BE2C (cell line): Measurements from ENCODE around the gene MGA.
A peak's percentile ranks its signal among the peaks of the same experiment; 100 is the strongest.

ENCODE experiments used
- DNase-seq: peaks from one replicate; pipeline ENCODE4 v3.0.0-alpha.2; 2020
- H3K27me3 ChIP-seq: fragments of 250-450 bp; sonication (Bioruptor Pico); 2 replicates; pipeline ENCODE4 v1.5.1; 2020; ENCODE audit warnings: mild to moderate bottlenecking
- H3K36me3 ChIP-seq: fragments of 250-450 bp; sonication (Bioruptor Pico); 2 replicates; pipeline ENCODE4 v1.5.1; 2020; ENCODE audit warnings: mild to moderate bottlenecking
- H3K4me1 ChIP-seq: fragments of 250-450 bp; sonication (Bioruptor Pico); 2 replicates; pipeline ENCODE4 v1.5.1; 2020
- H3K4me3 ChIP-seq: 2 replicates; pipeline ENCODE4 v1.5.1; 2011; ENCODE audit warnings: low read depth, low read length
- H3K9me3 ChIP-seq: fragments of 250-450 bp; sonication (Bioruptor Pico); 2 replicates; pipeline ENCODE4 v1.5.1; 2020
- TF ChIP-seq, protein P1 (sequence below): IDR thresholded peaks from 2 replicates; pipeline ENCODE4 v1.5.1; 2012; ENCODE audit warnings: mild to moderate bottlenecking, low read depth, low read length

MGA gene

DNA sequence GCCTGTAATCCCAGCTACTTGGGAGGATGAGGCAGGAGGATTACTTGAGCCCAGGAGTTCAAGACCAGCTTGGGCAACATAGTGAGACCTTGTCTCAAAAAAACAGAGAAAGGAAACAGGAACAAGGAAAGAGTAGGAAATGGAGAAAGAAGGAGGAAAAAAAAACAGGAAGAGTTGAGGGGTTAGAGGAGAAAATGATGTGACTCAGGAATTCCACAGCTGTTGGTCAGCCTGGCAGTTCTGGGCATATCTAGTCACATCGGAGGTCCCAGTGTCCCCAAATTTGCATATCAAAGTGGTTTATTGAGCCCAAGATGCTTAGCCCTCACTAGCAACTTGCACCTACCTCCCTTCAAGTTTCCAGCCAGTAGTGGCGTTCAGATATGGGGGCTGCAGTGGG is 148.9 kb downstream of the MGA start:
- Histone ChIP-seq H3K36me3 (no peaks in the 10 kb centered on the region), H3K9me3 (no peaks in the 10 kb centered on the region), H3K27me3 (no peaks in the 10 kb centered on the region), H3K4me3 (no peak overlapping the region), H3K4me1 (peaks cover 25% of the 10 kb centered on the region)
- no peak for DNase-seq
- TF ChIP-seq, protein P1, sequence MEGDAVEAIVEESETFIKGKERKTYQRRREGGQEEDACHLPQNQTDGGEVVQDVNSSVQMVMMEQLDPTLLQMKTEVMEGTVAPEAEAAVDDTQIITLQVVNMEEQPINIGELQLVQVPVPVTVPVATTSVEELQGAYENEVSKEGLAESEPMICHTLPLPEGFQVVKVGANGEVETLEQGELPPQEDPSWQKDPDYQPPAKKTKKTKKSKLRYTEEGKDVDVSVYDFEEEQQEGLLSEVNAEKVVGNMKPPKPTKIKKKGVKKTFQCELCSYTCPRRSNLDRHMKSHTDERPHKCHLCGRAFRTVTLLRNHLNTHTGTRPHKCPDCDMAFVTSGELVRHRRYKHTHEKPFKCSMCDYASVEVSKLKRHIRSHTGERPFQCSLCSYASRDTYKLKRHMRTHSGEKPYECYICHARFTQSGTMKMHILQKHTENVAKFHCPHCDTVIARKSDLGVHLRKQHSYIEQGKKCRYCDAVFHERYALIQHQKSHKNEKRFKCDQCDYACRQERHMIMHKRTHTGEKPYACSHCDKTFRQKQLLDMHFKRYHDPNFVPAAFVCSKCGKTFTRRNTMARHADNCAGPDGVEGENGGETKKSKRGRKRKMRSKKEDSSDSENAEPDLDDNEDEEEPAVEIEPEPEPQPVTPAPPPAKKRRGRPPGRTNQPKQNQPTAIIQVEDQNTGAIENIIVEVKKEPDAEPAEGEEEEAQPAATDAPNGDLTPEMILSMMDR = no peak

DNA sequence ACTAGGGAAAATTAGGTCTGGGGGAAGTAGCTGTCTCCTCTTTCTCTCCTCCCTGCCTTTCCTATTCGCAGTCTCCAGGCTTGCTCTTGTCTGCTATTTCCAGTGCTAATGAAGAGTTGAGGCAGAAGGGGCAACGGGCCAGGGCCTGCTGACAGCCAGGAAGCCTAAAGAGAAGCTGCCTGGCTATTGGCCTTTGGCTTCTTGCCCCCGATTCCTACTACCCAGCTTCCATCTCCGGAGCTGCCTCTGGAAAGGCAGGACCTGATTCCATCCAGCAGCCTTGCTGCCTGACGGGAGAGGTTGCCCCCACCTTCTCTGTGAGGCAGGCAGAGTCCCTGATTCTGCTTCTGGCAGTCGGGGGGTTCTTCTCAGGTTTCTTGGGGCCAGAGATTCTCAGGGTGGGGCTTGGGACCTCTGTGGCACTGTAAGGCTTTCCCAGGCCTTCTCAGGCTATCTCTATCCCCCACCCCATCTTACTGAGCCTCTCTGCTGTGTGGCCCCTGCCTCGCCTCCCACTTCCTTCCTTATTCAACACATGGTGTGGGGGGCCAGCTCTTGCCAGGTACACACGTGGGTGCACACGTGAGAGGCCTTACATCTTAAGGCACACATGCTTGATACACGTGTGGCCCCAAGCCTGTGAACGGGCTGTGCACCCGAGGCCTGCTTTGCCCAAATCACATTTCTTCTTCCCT is 149.5 kb downstream of the MGA start:
- H3K4me3 ChIP-seq = no peak overlapping the region
- no peaks in the 10 kb centered on the region for H3K36me3 ChIP-seq
- no peaks in the 10 kb centered on the region for H3K9me3 ChIP-seq
- TF ChIP-seq, protein P1 = no peak
- DNase-seq = no peak
- H3K27me3 ChIP-seq = no peaks in the 10 kb centered on the region
- H3K4me1 ChIP-seq = peaks cover 19% of the 10 kb centered on the region

GRCh38 chr15:41810651-41811431 is 150.6 kb downstream of the MGA start:
- H3K27me3 ChIP-seq = no peaks in the 10 kb centered on the region
- peaks cover 3% of the 10 kb centered on the region; the same call in 1 of the 2 replicates for H3K36me3 ChIP-seq
- H3K4me3 ChIP-seq = no peak overlapping the region
- TF ChIP-seq, protein P1 = no peak
- no peaks in the 10 kb centered on the region for H3K9me3 ChIP-seq
- DNase-seq = no peak
- peaks cover 10% of the 10 kb centered on the region for H3K4me1 ChIP-seq

DNA sequence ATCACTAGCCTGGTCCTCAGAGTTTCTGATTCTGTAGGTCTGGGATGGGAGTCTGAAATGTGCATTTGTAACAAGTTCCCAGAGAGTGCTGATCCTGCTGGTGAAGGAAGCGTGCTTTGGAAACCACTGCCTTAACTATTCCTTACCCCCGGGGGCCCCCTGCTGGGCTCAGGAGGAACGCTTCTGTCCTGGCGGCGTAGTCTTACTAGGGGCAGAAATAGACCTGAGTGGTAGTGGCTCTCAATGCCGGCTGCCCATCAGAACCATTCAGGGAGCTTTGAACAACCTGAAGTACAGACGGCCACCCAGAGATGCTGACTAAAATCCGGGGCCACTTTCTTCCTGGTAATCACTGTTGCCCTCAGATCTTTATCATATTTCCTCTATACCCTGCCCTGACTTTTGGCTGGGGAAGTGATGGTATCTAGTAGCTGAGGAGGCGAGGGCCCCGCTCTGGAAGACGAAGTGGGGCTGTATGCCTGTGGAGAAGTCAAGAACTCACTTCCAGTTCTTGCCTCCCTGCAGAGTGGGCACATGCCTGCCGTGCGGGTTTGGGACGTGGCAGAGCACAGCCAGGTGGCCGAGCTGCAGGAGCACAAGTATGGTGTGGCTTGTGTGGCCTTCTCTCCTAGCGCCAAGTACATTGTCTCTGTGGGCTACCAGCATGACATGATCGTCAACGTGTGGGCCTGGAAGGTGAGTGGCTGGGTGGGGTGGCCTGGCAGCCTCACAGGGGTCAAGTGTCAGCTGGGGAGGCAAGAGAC is 151.4 kb downstream of the MGA start:
- Histone ChIP-seq H3K36me3 (peaks cover 3% of the 10 kb centered on the region; the same call in 1 of the 2 replicates), H3K9me3 (no peaks in the 10 kb centered on the region), H3K27me3 (no peaks in the 10 kb centered on the region), H3K4me3 (no peak overlapping the region), H3K4me1 (peaks cover 2% of the 10 kb centered on the region; the same call in 1 of the 2 replicates)
- TF ChIP-seq, protein P1 = peak; percentile 96
- DNase-seq = peak; percentile 88

DNA sequence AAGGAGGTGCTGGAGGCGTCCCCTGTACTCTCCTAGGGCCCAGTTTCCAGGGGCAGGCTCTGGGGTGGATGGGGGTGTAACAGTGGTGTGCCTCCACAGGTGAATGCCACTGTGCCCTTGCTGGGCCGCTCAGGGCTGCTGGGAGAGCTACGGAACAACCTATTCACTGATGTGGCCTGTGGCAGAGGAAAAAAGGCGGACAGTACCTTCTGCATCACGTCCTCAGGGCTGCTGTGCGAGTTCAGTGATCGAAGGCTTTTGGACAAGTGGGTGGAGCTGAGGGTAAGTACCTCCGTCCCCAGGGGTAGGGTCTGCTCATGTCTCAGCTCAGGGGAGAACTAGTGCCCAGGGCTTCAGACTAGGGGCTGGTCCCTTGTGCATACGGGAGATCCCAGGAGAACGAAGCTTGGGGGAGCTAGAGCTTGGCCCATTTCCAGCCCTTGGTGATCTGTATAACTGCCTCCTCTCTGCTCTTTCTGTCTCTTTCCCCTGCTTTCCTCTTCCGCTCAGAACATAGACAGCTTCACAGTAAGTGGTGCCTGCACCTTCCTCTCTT is 152.7 kb downstream of the MGA start:
- TF ChIP-seq, protein P1 = no peak
- Histone ChIP-seq H3K4me1 (no peaks in the 10 kb centered on the region), H3K36me3 (peaks cover 3% of the 10 kb centered on the region; the same call in 1 of the 2 replicates), H3K4me3 (no peak overlapping the region), H3K9me3 (no peaks in the 10 kb centered on the region), H3K27me3 (no peaks in the 10 kb centered on the region)
- no peak for DNase-seq
